NOMO-1 treated with DMSO at 0.1 percent for 48 hours (cell line): ENCODE measurements around the gene SORL1.

ENCODE experiments used
- DNase-seq: peaks from one replicate; lab custom pipeline; 2025; ENCODE audit not compliant: unreplicated experiment; lab: John Stamatoyannopoulos, UW

The SORL1 gene

DNA sequence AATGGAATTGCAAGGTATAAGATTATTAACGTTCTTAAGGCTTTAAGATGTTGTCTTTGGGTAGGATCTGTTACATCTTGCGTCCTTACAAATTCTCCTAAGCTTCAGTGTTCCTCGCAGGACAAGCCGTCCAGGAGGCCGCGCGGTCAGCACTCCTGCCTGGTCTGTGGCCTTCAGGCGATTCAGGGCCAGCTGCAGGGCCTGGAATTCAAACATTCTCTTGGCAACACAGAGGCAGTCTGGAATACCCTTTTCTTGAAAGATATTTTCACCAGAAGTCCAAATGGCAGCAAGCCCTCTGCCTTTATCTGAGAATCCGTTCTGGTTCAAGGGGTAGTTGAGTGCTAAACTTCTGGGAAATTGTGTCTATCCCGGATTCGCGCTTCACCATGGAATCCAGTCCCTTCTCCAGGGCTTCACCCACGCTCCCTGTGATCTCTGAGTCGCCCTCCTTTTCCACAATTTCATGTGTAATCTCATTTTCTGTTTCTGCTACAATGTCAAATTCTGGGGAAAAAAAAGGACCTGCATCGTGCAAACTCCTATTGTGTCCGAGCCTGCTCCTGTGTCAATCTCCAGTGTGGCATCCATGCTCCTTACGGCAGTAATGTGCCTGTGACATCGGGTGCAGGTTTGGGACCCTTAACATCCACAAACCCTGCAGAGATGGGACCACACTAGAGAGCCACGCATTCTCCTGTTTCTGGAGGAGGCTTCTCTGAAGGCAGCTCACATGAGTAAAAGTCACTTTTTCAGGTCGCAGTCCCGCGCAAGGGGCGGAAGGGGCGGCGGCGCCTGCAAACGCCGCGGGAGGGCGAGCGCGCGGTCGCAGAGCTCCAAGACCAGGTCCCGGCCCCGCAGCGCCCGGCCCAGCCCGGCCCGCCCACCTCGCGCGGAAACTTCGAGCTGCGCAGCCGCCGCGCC, 25.4 kb upstream of the SORL1 start:
- no peak for DNase-seq

DNA sequence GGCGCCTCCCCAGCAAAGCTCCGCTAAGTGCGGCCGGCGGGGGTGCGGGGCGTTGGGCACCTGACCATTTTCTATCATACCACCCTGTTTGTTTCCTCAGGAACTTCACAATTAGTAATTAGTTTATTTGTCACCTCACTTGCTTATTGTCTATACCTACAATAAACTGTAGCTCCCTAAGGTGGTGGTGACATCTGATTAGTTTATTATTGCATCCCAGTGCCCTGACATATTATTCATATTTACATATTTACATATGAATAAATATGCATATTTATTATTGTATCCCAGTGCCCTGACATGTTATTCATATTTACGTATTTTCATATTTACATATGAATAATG, 24.7 kb upstream of the SORL1 start:
- no peak for DNase-seq

DNA sequence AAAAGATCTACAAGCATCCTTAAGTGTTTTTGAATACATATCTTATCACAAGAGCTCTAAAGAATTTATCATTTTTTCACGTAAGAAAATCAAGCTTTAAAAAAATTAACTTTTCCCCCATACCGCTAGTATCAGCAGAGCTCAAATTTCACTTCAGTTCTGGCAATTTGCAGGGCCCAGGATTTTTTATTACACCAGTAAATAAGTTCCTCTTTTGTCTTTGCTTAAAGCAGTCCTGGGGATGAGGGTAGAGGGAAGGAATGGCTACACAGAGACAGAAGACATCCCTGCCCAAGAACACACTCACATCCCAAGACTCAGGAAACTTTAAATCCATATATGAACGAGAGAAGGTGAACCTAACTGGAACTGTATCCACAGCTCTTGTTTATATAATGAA, 22.6 kb upstream of the SORL1 start:
- DNase-seq = peak; percentile 74

DNA sequence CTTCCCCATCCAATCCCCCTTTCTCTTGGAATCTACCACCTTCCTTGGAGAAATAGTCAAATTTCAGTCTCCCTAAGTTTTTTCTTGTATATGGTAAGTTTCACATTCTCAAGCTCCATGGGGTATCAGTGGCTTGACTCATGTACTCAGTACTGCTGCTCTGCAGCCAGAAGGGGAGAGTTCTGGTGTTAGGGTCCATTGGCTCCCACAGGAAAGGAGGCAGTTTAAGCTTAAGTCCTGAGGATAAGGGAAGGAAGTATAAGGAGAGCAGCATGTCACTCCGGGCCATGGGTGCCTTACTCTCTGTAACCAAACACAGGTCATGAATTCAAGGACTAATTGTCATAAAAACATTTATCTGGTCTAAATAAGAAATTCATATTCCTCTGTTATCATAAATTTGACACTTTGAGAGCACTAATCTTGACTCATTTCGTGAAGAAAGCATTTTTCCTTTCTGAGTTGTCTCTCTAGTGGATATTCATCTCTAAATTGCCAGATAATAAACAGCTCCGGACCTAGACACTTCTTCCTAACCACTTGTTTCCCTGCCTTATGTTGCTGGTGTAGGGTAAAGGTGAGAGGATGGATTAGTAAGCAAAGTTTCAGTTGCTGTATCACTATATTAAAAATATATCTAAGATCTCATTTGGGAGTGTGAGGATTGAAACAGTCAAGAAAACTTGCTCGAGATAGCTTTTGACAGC, 20.1 kb upstream of the SORL1 start:
- DNase-seq = no peak

DNA sequence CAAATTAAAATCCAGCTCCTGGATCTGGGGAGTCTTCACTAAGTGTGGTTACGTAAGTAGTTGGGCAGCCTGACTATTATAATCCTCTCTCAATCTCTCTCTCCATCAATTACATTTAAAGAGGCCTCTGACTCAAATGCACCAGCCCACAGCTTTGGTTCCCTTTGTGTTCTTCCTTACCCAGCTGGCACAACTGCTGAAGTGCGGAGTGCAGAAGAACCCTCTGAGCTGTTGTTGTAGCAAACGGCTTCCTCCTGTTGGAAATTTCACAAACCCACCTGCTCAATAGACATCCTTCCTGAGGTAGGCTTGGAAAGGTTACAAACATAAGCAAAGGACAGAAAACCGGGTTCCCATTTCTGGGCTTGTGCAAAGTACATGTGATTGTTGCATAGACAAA, 17.0 kb upstream of the SORL1 start:
- peak; percentile 65 for DNase-seq

DNA sequence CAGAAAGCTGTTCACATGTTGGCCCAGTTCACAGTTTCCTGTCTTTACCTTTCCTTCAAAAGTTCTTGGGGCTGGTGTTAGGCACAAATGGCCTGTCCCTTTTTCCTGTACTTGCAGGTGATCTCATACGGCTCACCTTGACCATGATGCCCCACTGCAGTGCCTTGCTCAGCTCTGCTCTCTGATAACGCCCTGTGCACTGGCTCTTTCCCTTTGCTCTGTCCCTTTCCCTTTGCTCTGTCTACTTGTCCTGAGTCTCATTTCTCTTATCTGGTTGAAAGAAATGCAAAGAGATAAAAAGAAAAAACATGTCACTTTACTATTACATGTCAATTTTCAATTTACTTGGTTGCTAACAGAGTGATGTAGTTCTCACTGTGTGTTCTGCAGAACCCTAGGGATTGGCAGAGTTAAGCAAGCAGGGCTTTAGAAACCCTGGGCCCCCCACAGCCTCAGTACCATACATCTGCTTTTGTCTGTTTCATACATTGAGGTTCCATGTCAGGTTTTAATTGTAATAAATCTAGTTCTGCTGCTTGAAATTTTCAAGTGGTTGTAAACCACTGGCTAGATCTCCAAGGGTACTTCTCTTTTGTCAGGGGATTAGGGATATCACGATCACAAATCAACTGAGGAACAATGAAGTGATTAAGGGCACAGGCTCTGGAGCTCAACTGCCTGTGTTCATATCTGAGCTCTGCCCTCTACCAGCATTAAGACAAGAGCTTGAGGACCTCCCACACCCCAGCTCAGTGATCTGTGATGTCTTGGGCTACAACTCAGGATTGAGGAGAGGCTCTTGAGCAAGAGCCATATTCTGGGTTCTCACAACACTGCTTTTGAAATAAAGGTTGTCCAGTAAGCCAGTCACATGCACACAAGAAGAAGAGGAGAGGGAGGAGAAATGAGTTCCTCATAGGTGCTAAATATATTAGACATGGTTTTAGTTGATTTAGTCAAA, 16.3 kb upstream of the SORL1 start:
- DNase-seq = peak; percentile 79

DNA sequence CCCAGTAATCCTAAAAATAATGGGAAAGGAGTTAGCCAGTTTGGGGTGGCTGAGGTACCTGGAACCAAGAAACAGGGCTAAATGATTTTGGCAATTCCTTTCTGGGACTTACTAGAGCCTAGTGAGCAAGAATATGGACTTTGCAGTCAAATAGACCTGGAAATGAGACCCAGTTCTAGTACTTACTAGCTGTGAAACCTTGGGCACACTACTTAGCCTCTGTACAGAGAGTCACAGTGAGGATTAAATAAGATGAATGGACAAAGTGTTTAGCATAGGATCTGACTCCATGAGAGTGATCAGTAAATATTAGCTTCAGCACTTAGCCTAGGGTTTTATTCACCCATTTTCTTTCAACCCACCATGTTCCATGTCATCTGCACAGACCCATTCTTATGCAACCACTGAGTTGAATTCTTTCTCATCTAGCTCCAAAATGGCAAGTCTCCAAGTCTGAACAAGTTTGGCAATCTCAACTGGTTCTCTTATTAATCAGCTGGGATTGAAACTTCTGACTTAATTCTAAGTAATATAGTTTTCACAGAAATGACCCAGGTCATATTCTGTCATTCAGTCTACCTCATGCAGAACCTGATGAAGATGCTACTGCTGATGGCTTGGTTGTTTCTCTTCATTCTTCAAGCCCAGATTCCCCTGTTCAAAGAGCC, 15.0 kb upstream of the SORL1 start:
- DNase-seq = peak; percentile 18

DNA sequence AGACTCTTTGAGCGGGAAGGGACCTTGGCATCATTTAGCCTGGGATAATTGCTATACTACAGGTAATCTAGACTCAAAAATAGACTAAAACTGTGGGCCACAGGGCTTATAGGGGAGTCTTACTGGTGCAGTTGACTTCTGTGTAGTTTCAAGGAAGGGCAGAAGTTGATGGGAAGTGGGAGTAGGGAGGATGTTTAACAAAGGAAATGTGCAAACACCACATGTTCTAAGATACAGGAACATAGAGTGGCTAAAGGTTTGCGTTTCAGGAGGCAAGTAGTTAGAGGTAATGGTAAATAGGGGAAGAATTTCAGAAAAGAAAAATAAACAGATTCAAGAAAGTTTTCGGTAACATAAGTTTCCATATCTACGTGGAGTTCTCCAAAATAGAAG, 14.4 kb upstream of the SORL1 start:
- no peak for DNase-seq

DNA sequence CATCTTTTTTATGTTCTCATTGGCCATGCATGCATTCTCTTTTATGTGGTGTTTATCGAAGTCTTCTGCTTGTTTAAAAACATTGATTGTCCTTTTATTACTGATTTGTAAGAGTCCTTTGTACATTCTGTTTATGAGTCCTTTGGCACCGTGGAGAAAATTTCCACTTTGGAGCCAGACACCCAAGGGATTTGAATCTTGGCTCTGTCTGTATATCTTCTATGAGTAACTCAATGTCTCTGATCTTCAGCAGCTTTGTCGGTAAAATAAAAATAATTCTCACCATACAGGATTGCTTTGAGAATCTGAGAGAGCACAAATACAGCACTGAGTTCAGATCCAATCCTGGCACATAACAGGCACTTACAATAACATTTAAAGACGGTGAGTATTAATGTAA, 12.8 kb upstream of the SORL1 start:
- DNase-seq = no peak

DNA sequence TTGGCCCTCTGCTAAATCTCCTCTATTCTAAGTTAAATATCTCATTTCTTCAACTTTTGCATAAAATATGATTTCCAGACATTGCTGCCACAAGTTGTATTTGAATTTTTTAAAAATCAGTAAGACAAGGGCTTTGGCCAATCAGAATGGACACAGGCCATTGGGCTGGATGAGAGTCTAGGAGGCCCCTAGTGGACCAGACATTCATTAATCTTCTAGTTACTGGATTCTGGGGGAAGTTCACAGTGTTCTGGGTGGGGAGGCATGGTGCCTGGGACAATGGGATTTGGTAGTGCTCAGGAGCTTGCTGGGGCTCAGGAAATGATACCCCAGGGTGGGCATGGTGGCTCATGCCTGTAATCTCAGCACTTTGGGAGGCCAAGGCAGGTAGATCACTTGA, 12.4 kb upstream of the SORL1 start:
- no peak for DNase-seq

DNA sequence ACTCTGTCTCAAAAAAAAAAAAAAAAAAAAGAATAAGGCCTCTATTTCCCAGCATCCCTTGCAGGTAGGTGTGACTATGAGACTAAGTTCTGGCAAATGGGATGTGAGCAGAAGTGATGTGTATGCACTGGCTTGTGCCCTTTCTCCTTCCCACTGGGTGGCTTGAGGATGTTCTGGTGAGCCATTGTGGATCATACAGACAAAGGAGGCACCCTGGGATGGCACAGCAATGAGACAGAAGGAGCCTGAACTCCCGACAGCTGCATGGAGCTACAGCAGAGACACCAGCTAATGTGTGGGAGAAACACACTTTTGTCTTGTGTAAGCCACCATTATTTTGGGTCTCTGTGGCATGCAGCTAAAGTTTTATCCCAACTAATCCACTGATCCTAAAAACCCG, 10.6 kb upstream of the SORL1 start:
- no peak for DNase-seq

DNA sequence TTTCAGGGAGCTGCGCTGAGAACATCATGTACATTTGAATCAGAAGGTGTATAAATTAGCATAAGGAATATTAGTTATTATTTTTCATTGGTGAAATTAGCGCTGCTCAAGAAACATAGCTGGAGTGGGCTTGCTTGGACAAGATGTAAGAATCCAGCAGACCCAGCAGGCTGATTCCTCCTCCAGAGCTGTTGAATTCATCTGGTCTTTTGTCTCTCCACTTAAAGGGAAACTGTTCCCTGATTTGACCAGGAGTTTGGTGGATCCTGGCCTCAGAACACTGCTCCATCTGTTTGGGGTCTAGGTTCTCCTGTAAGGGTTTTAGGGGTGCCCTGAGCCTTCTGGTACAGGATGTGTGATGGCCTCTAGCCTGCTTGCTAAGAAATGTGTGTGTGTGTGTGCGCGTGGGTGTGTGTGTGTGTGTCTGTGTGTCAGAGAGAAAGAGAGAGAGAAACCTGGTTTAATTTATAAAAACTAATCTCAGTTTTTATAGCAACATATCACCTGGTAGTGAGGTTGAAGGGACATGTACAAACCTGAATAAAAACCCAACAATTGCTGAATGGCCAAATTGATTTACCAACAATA, 8.3 kb upstream of the SORL1 start:
- DNase-seq = no peak

DNA sequence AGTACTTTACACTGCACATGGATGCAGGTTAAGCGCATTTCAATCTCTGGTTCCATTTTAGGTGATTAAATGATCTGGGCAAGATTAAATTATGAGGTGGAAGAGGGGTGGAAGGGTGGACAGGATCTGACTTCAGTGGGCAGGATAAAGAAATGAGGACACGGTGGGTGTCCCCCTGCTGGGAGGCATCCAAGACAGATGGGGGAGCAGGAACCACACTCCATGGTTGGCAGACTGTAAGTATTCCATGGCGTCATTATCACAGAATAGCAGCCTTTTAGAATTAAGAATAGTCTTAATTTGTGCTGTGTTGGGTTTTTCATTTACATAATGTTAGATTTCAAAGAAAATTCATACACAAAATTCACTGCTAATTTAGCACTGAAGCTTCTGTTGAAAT, 7.6 kb upstream of the SORL1 start:
- no peak for DNase-seq

DNA sequence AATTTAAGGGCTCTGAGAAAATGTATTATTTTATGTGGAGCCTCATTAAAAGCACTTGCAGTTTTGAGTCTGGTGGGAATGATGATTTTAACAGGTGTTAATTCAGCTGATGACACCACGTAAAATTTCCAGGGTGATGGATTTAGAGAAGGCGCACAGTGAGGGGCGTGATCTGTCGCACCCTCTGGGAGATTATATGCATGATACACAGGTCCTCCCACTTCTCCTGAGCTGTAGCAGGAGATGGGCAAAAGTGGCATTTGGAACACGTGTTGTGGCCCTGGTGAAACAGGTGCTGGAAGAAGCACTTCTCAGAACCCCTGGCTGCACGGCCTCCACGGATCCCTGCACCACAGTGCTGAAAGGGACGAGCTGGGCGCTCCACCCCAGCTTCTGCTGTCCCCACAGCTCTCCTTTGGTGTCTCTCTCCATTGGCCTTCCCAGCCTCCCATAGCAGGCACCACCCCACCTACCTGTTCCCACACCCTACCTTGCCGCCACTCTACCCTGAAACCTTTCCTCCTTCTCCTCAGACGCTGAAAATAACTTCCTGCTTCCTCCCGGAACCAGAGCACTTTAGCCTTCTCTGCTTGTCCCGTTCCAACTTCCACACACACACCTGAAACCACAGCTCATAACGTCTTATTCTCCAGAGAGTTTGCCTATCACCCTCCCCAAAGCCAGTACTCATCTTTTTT, 6.9 kb upstream of the SORL1 start:
- DNase-seq = no peak

DNA sequence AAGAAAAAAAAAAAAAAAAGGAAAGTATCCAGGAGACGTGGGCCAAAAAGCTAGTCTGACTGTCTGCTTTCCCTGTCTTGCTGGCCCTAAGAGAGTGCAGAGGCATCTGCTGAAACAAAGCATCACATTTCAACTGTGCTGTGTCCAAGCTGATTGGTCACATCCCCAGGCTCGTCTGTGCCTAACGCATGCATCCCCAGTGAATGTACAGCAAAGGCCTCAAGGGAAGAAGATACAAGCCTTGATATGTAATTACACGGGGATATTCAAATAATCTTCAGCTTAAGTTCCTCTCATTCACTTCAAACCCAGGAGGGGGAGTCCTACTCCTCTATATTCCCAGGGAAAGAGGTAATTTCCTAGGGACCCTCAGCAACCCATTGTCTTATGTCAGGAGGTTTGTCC, 5.4 kb upstream of the SORL1 start:
- DNase-seq = no peak

DNA sequence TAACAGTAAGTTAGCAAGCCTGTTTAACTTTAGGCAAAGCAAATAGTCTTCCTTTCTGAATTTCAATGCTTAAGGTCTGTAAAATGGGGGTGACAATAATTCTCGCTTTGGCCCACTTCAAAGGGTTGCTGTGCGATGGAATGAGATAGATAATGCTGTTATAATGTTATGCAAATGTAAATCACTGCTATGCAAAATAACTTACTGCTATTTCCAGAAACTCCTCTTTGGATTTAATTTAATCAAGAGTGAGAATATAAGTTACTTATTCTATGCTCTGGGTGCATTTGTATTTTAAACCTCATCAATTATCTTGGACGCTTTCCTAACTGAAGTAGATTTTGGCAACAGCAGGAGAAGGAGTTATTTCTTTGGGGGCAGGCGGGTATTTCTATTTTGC, 4.1 kb upstream of the SORL1 start:
- no peak for DNase-seq

DNA sequence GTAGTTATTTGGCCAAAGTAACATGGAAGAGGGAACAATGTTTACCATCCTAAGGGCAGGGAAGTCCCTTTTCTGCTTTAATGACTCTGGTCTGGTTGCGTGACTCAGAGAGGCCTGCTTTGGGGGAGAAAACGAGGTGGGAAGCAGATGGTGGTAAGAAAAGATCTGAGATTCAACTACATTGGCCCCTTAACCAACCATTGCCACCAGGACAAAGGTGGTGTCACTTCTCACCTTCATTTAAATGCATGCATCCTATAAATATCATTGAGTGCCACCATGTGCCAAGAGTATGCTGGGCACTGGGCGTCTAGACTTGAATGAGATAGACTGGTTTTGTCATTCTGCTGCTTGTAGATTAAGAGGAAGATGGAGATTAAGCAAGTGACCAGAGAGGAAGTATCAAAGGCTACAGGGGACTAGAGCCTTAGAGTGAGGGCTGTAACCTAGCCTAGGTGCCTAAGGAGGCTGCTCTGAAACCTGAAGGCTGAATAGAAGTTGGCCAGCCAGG, 3.6 kb upstream of the SORL1 start:
- DNase-seq = peak; percentile 92

DNA sequence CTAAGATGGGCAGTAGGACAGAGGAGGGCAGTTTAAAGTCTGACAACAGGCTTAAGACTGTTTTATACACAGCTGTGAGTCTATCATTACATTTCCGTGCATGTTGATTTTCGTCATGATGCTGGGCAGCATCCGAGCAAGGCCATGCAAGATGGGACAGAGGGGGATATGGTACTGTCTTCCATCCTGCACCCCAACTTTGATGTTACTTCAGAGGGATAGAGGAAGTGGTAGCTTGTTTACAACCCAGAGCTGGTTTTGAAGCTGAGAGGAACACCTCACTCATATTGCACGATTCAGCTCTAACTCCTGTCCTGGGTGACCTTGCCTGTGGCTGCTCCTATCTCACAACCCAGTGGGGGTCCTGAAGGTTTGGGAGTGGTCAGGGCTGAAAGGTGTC, 3.0 kb upstream of the SORL1 start:
- no peak for DNase-seq

DNA sequence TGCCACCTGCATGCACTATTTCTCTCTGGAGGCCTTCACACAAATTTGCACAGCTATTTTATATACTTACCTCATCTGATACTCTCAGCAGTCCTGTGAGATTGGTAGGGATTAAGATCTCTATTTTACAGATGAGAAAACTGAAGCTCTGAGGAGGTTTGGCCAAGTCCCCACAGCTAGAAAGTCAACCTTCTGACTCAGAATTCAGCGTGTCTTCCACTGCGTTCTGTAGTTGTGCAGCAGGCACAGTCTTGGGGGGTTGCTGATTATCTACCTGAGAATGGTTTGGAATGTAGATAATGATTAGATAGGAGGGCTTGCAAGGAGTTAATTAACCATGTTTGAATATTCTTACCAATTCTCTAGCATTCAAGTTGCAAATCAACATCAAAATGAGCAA, 2.5 kb upstream of the SORL1 start:
- DNase-seq = no peak

DNA sequence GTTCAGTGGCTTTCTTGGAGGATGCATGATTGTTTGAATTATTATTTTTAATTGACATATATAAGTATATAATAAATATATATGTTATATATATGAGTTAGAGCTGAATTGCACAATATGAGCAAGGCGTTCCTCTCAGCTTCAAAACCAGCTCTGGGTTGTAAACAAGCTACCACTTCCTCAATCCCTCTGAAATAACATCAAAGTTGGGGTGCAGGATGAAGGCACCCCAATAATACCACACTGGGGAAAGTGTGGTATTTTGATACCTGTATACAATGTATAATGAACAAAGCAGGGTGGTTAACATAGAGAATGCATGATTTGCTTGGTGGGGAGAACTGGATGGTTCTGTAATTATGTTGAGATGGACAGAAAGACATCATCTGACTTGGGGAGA, 1.7 kb upstream of the SORL1 start:
- peak; percentile 35 for DNase-seq
